ENCODE results near the gene GABRB3.

The GABRB3 gene

DNA sequence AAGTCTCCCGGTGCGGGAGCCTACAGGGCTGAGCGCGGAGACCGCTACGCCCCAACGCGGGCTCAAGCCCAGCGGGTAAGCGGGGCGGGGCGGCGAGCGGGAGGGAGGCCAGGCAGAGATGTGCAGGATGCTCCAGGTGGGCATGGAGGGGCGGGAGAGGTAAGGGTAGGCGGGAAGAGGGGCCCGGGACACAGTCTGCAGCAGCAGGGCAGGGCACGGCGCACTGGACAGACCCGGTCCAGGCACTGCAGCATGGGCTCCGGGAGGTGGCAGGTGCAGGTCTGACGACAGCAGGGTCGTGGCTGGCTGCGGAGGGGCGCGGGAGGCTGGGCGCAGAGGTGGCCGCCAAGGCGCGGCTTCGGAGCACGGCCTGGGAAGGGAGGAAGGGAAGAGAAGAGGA is 102.8 kb downstream of the GABRB3 start:
- DNase-seq, result no peak

DNA sequence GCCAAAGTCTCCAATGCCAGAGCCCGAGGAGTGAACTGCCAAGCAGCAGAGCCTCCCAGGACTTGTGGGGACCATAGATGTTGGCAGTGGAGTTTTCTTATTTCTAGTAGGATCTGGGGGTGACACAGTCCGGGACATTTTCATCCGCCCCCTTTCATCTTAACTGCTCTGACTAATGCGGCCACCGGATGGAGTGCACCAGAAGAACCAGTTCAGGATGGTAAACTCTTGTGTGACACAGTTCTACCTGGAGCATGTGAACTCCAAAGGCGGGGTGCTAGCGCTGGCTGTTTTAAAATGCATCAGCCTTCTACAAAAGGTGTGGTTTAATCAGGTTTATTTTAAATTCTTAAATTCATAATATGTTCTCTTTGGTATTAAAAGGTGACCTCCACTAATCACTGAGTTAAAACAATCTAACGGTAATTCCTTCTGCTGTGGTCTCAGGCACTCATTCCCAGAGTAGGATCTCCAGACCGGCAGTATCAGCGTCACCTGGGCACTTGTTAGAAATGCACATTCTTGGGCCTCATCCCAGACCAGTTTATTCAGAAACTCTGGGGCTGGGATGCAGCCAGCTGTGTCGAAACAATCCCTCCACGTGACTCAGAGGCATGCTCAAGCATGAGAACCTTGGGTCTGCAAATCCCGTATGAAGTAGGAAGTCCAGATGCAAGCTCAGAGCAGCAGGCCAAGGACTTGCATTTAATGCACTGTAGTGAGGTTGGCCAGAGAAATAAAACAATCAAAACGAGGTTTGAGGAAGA is 105.5 kb downstream of the GABRB3 start:
- DNase-seq, result peak; percentile 2

DNA sequence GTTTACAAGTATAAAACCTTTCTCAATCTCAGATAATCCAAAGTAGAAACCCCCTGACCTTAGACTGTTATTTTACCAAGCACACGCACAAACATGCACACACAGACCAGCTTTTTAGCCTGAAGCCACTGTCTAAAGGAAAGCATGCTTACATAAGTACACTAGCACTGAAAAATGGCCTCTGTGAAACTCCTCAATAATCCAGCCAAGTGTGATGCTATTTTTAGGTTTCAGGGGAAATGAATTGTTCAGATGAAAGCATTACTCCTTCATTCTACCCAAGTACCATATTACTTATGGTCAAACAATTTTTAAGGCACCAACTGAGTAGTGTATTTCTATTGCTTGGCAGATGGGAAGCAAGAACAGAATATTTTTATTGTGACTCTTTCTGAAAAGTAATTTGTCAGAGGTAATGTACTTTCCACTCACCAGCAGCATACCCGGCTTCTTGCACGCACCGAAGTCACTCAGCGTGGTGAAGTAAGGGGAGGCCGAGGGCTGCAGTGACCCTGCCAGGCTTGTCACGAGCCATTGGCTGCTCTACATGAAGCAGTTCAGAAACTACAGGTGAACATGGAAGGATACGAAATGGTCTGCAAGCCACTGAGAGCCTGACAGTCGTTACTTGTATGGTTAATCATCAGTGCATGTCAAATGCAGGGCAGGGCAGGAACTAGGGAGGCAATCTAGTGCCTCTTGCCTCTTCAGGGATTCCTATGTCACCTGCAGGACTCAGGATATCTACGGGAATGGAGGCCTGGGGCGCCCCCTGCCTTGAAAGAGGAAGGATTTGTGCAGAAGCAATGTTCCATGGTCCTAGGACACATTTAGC is 106.7 kb downstream of the GABRB3 start:
- no peak for DNase-seq

DNA sequence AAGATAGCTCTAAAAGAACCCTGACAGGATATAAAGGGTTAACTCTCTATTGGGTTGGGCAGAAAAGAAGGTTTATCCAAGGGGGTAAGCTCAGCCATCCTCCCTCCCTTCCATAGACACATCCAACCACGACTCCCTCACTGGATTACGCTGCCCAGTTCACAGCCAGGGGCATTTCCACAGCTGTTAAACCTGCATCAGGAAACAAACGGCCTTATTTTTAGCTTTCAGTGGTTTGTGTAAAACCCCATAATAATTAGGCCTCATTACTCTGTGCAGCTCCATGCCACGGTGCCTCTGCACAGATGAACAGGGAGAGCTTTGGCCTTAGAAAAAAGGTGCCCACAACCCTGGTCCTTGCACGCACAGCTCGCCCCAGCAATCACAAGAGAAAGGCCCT is 110.6 kb downstream of the GABRB3 start:
- DNase-seq, result no peak

DNA sequence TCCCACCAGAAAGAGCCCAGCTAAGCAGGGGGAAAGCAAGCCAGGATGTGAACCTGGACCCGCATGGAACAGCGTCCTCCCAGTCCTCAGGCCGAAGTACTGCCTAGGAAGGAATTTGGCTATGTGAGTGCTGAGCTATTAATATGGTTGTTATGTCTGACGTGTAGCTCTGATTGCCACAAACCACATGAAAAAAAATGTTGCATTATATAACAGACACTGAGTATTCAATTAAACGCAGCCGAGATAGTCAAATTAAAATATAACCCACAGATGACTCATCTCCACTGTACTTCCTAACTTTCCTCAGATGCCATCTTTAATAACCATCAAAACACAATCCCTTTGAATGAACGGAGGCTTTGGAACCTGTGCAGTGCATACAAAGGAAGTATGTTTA is 111.1 kb downstream of the GABRB3 start:
- no peak for DNase-seq

DNA sequence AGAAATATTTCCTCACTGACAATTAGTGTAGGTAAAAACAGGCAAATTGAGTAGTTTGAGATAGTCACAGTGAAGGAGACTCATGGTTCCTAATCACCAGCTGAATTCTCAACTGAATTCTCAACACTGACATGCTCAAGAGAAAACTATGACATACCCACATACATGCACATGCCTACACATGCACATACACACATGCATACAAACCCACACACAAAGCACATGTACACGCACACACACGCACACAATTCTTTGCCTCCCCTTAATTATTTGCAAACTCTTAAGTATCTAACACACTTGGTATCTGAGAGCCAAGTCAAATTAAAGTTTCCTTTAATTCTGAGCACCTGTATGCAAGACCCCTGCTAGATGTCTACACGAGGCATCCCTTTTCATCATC is 111.8 kb downstream of the GABRB3 start:
- no peak for DNase-seq

DNA sequence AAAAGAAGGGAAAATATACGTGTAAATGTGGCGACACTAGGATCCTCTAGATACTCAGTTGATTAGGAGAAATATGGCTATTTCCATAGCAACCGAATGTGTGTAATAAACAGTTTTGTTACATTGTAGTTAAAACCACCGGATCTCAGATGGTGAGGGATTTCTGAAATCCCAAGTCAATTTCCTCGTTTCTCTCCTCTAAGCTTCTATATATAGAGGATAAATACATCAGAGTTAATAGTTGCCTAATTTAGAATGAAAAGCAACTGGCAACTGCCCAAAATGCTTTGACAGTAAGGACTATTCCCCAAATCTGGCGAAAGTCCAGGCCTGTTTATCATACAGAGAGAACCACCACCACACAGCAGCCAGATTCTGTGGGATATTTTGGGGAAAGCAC is 112.6 kb downstream of the GABRB3 start:
- DNase-seq, result peak; percentile 12

DNA sequence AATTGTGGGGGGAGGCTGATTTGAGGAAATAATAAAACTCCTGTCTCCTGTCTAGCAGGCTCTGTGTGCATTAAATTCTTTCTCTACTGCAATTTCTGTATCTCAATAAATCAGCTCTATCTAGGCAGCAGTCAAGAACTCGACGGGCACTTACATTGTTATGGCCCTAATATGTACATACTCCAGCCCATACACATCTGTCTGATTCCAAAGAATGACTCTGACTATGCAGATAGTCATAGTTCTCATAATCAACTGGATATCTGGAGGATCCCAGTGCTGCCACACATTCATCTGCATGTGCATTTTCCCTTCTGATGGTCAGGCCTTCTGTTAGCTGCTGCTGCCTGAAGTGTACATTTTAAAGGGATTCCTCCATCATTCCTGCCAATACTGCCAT is 114.6 kb downstream of the GABRB3 start:
- DNase-seq, result no peak

DNA sequence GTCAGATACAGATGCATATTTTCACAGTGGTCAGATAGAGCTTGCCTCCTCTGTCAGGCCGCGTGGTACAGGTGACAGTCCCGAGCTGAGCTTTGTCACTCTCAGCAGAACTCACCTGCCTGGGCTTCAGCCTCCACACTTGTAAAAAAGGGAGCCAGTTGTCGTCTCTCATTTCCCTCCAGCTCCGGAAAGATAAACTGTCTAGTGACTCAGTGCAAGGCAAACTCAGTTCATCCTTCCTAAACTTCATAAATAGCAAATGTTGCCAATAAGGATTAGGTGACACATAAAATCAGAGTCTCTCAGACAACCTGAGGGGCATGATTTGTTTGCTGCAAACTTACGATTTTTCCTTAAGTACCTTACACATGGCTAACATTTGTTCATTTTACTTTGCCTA is 116.8 kb downstream of the GABRB3 start:
- DNase-seq, result no peak

DNA sequence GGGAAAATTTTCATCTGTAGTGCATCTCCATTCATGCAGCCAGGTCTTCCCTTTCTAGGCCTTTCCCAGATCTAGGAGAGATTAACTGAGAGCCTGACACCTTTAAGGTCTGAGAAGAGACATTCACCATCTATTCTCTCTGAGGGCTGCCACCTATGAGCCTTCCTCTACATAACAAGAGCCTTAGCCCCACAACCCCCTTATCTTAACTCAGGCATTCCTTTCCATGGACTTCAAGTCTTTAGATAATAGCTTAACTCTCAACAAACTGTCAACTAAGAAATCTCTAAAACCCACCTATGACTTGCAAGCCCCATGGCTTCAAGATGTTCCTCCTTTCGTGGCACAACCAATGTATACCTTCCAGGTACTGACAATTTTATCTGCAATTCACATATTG is 121.0 kb downstream of the GABRB3 start:
- DNase-seq, result no peak

DNA sequence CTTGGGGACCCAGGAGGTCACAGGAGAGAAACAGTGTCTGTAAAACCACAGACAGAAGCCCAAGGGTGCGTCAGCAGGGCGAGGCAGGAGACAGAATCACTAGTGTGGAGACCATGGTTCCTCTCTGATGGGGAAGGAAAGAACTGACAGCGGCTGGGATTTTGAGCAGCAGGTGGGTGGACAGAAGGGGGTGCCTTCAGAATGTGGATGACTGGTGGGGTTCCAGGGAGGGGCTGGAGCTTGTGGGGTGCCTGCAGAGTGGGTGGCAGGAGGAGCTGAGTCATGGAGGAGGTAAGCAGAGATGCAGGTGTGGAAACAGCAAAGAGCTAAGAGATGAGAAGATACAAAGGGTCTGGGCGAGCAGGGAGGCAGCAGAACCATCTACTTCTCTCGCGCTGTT is 124.2 kb downstream of the GABRB3 start:
- DNase-seq, result no peak

DNA sequence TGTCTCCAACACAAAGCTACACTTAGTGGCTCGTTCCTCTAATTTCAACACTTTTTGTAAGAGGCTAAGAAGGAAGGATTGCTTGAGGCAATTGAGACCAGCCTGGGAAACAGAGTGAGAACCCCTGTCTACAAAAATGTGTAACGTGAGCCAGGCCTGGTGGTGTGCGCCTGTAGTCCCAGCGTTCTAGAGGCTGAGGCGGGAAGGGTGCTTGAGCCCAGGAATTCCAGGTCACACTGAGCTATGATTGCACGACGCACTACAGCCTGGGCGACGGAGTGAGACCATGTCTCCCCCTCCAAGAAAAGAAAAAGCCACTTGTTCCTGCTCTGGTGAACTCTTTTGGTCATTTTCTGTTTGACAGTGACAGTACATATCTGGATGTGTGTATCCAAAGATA is 127.9 kb downstream of the GABRB3 start:
- DNase-seq, result no peak

DNA sequence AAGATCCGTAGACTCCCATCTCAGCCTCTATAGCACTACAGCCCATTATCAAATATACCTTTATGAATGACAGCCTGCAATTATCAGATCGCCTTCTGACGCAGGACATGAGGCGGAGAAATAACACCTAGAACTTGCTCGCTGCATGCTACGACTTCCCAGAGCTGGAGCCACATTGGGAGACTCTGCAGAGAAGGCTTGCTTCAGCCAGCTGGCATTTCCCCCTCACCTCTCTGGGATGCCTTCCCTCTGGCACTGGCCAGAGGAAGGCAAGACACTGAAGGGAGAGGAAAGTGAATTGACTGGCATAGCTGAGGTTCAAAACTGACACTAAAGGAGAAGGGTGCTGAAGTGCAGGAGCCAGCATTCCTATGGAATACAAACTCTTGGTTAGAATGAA is 131.7 kb downstream of the GABRB3 start:
- DNase-seq, result no peak

DNA sequence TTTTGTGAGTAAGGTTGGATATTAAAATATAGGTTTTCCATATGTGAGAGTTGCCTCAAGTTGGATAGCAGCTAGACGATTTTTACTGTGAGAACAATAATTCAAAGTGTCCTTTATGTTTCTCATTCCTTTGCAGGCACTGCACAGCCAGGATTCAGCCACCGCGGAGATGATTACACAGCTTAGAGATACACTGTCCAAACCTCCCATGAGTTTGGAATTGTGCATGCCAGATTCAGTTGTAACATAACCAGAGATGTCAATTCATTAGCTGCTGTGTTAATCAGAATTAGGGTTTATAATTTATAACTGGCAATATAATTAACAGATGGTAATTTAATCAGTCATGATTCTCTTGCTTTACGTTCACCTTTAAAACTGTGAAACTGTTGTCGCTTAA is 132.3 kb downstream of the GABRB3 start:
- DNase-seq, result no peak

DNA sequence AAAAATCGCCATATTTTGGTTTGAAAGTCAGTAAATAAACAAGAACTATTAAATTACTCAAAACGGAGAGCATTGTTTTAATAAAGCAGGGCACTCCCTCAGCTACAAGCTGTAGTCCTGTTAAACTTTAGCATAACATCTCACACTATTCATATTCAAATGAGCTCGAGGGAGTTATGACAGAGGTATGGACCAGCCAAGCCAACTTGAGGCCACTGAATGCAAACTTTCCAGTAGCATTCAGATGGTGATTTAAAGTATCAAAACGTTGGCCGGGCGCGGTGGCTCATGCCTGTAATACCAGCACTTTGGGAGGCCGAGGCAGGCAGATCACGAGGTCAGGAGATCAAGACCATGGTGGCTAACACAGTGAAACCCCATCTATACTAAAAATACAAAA is 132.9 kb downstream of the GABRB3 start:
- DNase-seq, result no peak

DNA sequence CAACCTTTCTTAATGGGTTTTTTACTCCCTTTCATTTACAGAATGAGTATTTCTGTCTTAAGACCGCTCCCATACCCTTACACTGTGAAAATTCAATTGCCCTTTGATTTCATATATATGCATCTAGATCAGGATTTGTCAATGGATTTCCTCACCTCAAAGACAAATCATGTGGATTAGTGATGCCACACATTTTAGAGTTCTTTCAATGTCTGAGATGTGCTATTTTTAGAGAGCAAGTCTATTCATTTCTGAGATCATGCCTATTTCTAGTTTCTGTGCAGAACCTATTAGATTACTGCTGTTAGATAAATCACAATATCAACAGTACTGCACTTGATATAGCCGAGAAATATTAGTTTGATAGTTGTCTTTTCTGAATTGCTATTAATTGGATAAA is 137.3 kb downstream of the GABRB3 start:
- no peak for DNase-seq

DNA sequence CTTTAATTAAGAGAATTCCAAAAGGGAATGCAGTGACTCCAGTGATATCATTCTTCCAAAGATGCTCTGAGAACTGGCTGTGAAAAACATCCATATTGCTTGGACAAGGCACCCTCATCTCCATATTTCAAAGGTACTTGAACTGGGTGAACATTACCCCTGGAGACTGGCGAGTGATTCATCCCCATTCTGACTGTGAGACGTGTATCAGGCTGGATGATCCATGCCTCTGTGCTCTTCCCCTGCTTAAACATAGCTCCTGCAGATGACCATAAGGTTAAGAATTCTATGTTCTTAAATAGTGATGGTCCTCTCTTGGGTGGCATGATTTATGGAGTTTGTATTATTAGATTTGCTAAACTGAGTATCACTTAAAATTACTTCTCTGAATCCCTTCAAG is 137.8 kb downstream of the GABRB3 start:
- DNase-seq, result no peak

DNA sequence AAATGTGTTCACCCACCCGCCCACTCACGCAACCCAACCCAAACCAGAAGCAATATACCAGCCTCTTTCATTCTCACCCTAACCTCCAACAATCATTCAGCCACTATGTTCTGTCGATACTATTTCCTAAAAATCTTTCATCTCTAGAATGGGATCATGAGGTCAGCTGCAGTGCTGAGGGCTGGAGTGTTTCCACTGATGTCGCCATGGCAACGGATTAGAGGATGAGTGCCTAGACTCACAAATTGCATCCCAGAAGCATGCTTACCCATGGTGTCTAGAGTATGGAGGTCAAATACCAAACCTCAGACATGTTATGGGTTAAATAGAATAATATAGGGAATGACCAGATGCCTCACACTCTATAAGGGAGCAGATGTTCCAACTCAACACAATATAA is 138.5 kb downstream of the GABRB3 start:
- no peak for DNase-seq

DNA sequence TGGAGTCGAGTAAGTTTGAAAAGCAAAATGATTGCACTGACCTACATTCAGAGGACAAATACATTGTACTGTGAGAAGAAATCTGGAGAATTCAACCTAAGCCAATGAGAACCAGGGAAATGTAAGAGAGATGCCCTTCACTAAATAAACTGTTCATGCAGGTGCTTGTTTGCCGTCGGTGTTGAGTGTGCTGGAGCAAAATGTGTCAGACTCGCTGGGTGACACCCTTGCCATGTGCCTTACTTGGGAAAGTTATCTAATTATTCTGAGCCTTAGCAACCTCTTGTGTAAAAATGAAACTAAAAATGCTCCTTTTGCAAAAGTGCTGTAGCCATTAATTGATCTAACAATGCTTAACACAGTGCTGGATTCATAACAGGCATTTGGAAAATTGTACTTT is 140.4 kb downstream of the GABRB3 start:
- no peak for DNase-seq

DNA sequence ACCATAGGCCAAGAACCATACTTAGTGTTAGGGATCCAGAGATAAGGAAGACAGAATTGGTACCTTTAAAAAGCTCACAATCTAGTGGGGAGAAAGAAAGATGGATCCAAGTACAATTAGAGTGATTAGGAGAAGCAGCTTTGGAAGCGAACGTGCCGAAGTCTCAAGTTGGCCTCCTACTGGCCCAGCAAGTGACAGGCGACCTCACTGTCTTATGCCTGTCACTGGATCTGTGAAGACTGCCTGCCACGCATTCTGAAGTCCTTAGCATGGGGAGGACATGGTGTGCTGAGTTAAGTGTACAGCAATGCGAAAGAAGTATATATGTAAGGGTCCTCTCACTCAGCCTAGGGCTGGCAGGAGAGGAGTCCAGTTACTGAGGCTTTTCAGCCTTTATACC is 141.0 kb downstream of the GABRB3 start:
- DNase-seq, result no peak

DNA sequence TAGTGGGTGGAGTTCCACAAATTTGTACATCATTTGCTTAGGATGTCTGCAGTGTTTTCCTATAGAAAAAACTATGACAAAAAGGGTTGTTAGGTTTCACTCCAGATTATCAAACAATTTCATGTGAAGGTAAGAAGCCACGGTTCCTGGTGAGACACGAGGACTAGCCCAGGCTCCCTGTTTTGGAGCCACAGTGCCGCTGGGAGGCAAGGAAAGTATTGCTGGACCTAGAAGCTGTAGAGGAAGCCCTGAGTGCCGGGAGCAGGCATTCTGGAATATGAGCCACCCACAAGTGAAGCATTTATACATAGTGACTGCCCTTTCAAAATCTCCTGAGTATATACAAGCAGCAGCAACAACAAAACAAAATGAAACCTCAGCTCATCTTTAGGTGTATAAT is 142.0 kb downstream of the GABRB3 start:
- no peak for DNase-seq

DNA sequence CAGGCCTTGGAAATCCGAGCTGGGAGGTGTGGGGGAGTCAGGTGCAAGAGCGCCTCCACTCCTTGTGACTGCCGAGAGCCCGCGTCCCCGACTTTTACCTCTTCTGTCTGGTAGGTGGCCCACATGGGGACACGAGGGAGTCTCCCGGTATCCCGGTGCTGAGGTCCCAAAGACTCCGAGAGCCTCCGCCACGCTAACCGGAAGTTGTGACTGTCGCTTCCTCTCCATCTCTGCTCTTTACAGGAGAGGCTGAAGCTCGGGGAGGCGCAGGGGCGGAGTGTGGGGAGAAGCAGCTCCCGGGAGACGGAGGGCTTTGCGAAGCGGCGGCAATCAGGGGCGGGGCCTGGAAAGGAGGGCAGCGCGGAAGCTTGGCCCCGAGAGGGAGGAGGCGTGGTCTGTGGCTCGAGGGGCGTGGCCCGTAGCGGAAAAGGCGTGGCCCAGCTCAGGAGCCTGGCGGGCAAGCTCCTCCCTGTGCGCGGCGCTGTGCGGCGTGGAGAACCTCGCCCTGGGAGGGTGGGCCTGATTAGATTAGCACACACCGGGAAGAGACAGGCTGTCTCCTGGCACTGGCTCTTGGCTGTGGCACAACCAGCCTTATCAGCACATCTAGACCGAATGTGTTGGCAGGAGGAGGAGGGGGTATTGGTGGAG is 143.9 kb downstream of the GABRB3 start:
- no peak for DNase-seq

DNA sequence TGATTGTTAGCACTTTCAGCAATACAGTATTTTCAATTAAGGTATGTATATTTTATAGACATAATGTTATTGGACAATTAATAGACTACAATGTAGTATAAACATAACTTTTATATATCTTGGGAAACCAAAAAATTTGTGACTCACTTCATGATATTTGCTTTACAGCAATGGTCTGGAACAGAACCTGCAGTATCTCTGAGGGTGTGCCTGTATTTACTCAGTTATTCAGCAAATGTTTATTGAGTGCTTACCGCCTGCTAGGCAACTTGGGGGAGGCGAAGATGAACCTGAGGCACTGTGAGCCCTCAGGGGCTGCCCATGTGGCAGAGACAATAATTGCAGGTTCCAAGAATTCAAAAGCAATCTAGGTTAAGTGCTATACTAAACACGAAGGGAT is 144.8 kb downstream of the GABRB3 start:
- peak; percentile 7 for DNase-seq

DNA sequence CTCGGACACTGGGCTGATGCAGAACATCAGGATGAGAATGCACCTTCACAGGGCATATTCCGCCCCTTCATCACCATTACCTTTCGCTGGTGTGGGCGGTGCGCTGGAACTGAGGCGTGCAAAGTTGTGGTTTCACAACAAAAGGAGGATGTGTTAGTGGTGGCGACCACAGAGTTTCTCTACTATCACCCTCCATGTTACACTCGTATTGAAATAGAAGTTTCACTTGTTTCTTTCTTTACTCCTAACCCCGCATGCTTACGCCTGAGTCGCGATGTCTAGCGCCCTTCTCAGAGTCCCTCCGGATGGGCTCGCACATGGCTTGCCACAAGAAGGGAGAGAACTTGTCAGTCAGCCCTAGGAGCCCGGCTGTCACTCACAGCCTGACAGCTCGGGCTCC is 148.7 kb downstream of the GABRB3 start:
- DNase-seq, result no peak
